Loucy (cell line): Measurements from ENCODE around the gene DCAF6.

Source experiments
- H2AFZ ChIP-seq: fragments of 200-600 bp; sonication (generic); 2 replicates; pipeline ENCODE4 v1.6.0; 2016; ENCODE audit warnings: antibody characterized with exemption, mild to moderate bottlenecking, low read length, moderate library complexity
- H3F3A ChIP-seq: fragments of 200-600 bp; 2 replicates; pipeline ENCODE4 v1.6.0; 2016; ENCODE audit warnings: antibody characterized with exemption, low read depth, mild to moderate bottlenecking
- H3K27me3 ChIP-seq: fragments of 200-600 bp; sonication (generic); 2 replicates; pipeline ENCODE4 v1.6.1; 2014; ENCODE audit warnings: low read length, mild to moderate bottlenecking; ENCODE audit not compliant: insufficient read depth, poor library complexity, severe bottlenecking
- H3K36me3 ChIP-seq: fragments of 200-600 bp; sonication (generic); 2 replicates; pipeline ENCODE4 v1.6.1; 2016; ENCODE audit warnings: low read length; ENCODE audit not compliant: insufficient read depth
- H3K4me1 ChIP-seq: fragments of 200-600 bp; sonication (generic); 2 replicates; pipeline ENCODE4 v1.5.1; 2014; ENCODE audit warnings: low read length, mild to moderate bottlenecking; ENCODE audit not compliant: insufficient read depth, poor library complexity, severe bottlenecking
- H3K4me2 ChIP-seq: fragments of 200-600 bp; sonication (generic); 2 replicates; pipeline ENCODE4 v1.6.0; 2014; ENCODE audit warnings: antibody characterized with exemption, low read length, low read depth, mild to moderate bottlenecking; ENCODE audit not compliant: poor library complexity, severe bottlenecking
- H3K4me3 ChIP-seq: fragments of 200-600 bp; sonication (generic); 2 replicates; pipeline ENCODE4 v1.5.1; 2014; ENCODE audit warnings: low read length, mild to moderate bottlenecking, mixed read lengths; ENCODE audit not compliant: poor library complexity, severe bottlenecking
- H3K79me2 ChIP-seq: fragments of 200-600 bp; sonication (generic); 2 replicates; pipeline ENCODE4 v1.6.1; 2014; ENCODE audit warnings: low read length; ENCODE audit not compliant: insufficient read depth
- H3K9ac ChIP-seq: fragments of 200-600 bp; sonication (generic); 2 replicates; pipeline ENCODE4 v1.6.0; 2014; ENCODE audit warnings: mild to moderate bottlenecking, low read depth, low read length, moderate library complexity; ENCODE audit not compliant: poor library complexity, severe bottlenecking
- H3K9me2 ChIP-seq: fragments of 200-600 bp; sonication (generic); replicated peaks from 2 replicates; pipeline ENCODE4 v1.6.1; 2016; ENCODE audit warnings: low read depth, low read length, mixed read lengths
- H3K9me3 ChIP-seq: fragments of 200-600 bp; sonication (generic); 2 replicates; pipeline ENCODE4 v1.6.1; 2014; ENCODE audit warnings: mild to moderate bottlenecking, antibody characterized with exemption, low read length, low read depth; ENCODE audit not compliant: insufficient read depth
- H4K20me1 ChIP-seq: fragments of 200-600 bp; sonication (generic); 2 replicates; pipeline ENCODE4 v1.6.0; 2014; ENCODE audit warnings: antibody characterized with exemption, low read length, mild to moderate bottlenecking; ENCODE audit not compliant: insufficient read depth, poor library complexity, severe bottlenecking
- EZH2phosphoT487 ChIP-seq: fragments of 200-600 bp; IDR thresholded peaks from 2 replicates; pipeline ENCODE4 v1.6.1; 2018; ENCODE audit warnings: antibody characterized with exemption, mild to moderate bottlenecking, moderate library complexity, borderline replicate concordance
- TF ChIP-seq, protein P1 (sequence below): fragments of 200-600 bp; sonication (generic); conservative IDR thresholded peaks from 2 replicates; pipeline ENCODE4 v1.5.1; 2014; ENCODE audit warnings: mild to moderate bottlenecking, antibody characterized with exemption, low read length

Gene DCAF6

DNA sequence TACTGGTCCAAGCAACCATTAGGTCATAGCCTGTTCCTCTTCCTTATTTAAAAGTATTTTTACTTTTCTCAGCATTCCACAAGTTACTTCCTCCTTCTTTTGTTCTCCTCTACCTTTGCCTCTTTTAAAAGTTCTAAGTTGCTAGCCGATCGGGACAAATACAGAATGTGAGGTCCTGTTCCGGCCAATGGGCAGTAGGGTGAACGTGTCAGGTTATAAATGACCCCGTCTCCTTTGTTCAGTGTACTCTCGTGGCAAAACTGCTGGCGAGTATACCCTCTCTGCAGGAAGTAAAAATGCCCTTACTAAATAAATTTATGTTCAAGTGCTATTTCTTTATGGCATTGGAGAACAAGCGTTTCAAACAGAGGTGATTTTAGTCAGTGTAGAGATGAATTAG is 25.1 kb upstream of the DCAF6 start:
- H3K79me2 ChIP-seq, result no peaks in the 10 kb centered on the region
- TF ChIP-seq EZH2phosphoT487, result no peak
- TF ChIP-seq, protein P1, sequence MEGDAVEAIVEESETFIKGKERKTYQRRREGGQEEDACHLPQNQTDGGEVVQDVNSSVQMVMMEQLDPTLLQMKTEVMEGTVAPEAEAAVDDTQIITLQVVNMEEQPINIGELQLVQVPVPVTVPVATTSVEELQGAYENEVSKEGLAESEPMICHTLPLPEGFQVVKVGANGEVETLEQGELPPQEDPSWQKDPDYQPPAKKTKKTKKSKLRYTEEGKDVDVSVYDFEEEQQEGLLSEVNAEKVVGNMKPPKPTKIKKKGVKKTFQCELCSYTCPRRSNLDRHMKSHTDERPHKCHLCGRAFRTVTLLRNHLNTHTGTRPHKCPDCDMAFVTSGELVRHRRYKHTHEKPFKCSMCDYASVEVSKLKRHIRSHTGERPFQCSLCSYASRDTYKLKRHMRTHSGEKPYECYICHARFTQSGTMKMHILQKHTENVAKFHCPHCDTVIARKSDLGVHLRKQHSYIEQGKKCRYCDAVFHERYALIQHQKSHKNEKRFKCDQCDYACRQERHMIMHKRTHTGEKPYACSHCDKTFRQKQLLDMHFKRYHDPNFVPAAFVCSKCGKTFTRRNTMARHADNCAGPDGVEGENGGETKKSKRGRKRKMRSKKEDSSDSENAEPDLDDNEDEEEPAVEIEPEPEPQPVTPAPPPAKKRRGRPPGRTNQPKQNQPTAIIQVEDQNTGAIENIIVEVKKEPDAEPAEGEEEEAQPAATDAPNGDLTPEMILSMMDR, result no peak
- peaks cover 5% of the 10 kb centered on the region; the same call in 1 of the 2 replicates for H3K36me3 ChIP-seq
- no peaks in the 10 kb centered on the region for H3K4me1 ChIP-seq
- no peak overlapping the region for H2AFZ ChIP-seq
- no peak overlapping the region for H3K4me3 ChIP-seq
- H3K9ac ChIP-seq, result no peak overlapping the region
- peaks cover 19% of the 10 kb centered on the region; the same call in 1 of the 2 replicates for H3K9me3 ChIP-seq
- no peaks in the 10 kb centered on the region for H3K9me2 ChIP-seq
- no peaks in the 10 kb centered on the region for H3F3A ChIP-seq
- no peaks in the 10 kb centered on the region for H4K20me1 ChIP-seq
- no peak overlapping the region for H3K4me2 ChIP-seq
- H3K27me3 ChIP-seq, result no peaks in the 10 kb centered on the region

DNA sequence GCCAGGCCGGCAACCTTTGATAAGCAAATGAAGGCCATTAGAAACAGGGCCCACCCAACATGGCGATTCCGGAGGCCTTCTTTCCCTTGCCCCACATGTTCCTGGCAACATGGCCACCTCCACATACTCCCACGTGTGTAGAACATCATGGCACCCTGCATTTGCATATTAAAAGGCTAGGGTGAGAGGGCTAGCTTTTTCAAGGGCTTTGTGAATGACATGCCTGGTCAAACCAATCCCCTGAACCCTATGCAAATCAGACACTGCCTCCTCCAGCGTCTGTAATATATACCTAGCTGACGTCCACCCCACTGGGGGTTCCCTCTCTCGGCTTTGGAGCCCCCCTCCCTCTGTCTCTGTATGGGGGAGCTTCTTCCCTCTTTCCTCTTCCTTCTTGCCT is 24.2 kb upstream of the DCAF6 start:
- TF ChIP-seq, protein P1, result no peak
- TF ChIP-seq EZH2phosphoT487, result no peak
- no peaks in the 10 kb centered on the region for H4K20me1 ChIP-seq
- H2AFZ ChIP-seq, result no peak overlapping the region
- no peak overlapping the region for H3K9ac ChIP-seq
- no peaks in the 10 kb centered on the region for H3K4me1 ChIP-seq
- H3K4me2 ChIP-seq, result no peak overlapping the region
- peaks cover 19% of the 10 kb centered on the region; the same call in 1 of the 2 replicates for H3K9me3 ChIP-seq
- H3K79me2 ChIP-seq, result no peaks in the 10 kb centered on the region
- no peaks in the 10 kb centered on the region for H3F3A ChIP-seq
- peaks cover 13% of the 10 kb centered on the region; the same call in 1 of the 2 replicates for H3K36me3 ChIP-seq
- H3K9me2 ChIP-seq, result no peaks in the 10 kb centered on the region
- H3K4me3 ChIP-seq, result no peak overlapping the region
- no peaks in the 10 kb centered on the region for H3K27me3 ChIP-seq

DNA sequence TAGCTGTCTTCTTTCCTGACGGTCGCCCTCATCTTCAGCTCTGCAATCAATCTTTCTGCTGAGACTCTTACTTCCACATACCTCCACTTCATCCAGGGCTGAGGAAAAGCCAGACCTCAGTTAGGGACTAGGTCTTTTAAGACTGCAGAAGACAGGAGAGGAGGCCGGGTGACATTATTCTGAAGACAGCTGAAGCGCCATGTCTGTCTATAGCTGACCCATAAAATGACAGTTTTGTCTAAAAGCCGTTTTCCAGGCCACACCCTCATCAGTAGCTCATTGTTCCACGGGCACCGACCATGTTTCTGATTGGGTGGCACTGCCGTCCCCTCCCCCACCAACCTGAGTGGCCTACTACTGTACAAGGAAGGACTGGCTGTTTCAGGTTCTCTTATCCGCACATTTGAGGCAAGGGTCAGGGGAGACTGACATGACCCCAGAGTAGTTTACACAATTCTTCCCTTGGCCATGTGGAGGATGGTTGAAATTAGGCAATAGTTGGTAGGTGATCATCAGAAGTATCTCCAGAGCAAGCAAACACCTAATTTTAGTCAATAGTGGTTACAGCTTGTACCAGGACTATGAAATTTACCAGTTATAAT is 22.5 kb upstream of the DCAF6 start, which contains the start of gene ADCY10:
ADCY10 (minus strand) TSS at position 240 of the 602 bp plus-strand sequence. CDS start 8,994 bp downstream, outside the sequence.
- H3K79me2 ChIP-seq, result no peaks in the 10 kb centered on the region
- TF ChIP-seq, protein P1, result no peak
- TF ChIP-seq EZH2phosphoT487, result no peak
- H3K9me2 ChIP-seq, result no peaks in the 10 kb centered on the region
- no peaks in the 10 kb centered on the region for H3K27me3 ChIP-seq
- H3K36me3 ChIP-seq, result peaks cover 20% of the 10 kb centered on the region
- H3K4me3 ChIP-seq, result no peak within 1 kb of the TSS
- no peak within 1 kb of the TSS for H2AFZ ChIP-seq
- H3K9ac ChIP-seq, result no peak within 1 kb of the TSS
- no peak within 1 kb of the TSS for H3K4me2 ChIP-seq
- no peaks in the 10 kb centered on the region for H3F3A ChIP-seq
- H4K20me1 ChIP-seq, result no peaks in the 10 kb centered on the region
- H3K9me3 ChIP-seq, result peaks cover 15% of the 10 kb centered on the region; the same call in 1 of the 2 replicates
- no peaks in the 10 kb centered on the region for H3K4me1 ChIP-seq
